Endothelial cell of umbilical vein (primary cell): ENCODE results near the gene THUMPD3.

Experiments
- CTCF ChIP-seq, 2 donors: IDR thresholded peaks; 1 replicate in 1 of 2; 2 replicates in 1 of 2; pipeline ENCODE4 v1.5.1; 2011; ENCODE audit warnings: low read length in 2 of 2, mild to moderate bottlenecking in 2 of 2, moderate library complexity in 2 of 2, control low read depth in 1 of 2, inconsistent platforms in 1 of 2, low read depth in 1 of 2; ENCODE audit not compliant: insufficient read depth in 1 of 2; ENCODE audit errors: extremely low read depth in 1 of 2
- EZH2 ChIP-seq: IDR thresholded peaks from 2 replicates; pipeline ENCODE4 v1.6.1; 2012; ENCODE audit warnings: borderline replicate concordance, low read depth, mild to moderate bottlenecking, moderate library complexity, low read length, inconsistent platforms; ENCODE audit not compliant: severe bottlenecking
- JUN ChIP-seq: IDR thresholded peaks from 2 replicates; pipeline ENCODE4 v1.6.1; 2011; ENCODE audit warnings: borderline replicate concordance, low read depth; ENCODE audit not compliant: insufficient read length, insufficient read depth
- MAX ChIP-seq: IDR thresholded peaks from 2 replicates; pipeline ENCODE4 v1.6.1; 2011; ENCODE audit not compliant: insufficient read depth, insufficient read length
- POLR2A ChIP-seq: IDR thresholded peaks from 2 replicates; pipeline ENCODE4 v1.6.1; 2012; ENCODE audit warnings: low read depth, mild to moderate bottlenecking, control low read depth, low read length
- POLR2AphosphoS5 ChIP-seq: IDR thresholded peaks from 2 replicates; pipeline ENCODE4 v1.6.1; 2012; ENCODE audit warnings: low read depth, mild to moderate bottlenecking, control low read depth, low read length, moderate library complexity; ENCODE audit not compliant: insufficient read depth

GRCh38 chr3:9399337-9399703 is 36.5 kb downstream of the THUMPD3 start:
- no peak for TF ChIP-seq CTCF (IDR thresholded peaks at IDR 0.05; ENCODE audit: extremely low read depth in 1 of 2, insufficient read depth in 1 of 2, low read depth in 1 of 2, low read length in 2 of 2)
- TF ChIP-seq POLR2AphosphoS5: no peak
- no peak for TF ChIP-seq POLR2A
- no peak for TF ChIP-seq MAX
- no peak for TF ChIP-seq JUN
- TF ChIP-seq EZH2: no peak
